ENCODE results near the gene ASS1. TPM values are rescaled to one million over a fixed set of nuclear protein-coding genes. Genes with fewer than 3 reads are reported as not detected.

ASS1 gene
- total RNA-seq, 2 donors from 2014 or later = 380 to 511 TPM

GRCh38 chr9:130484362-130485072 is 39.8 kb downstream of the ASS1 start:
- Histone ChIP-seq H3K27me3 (no peaks in the 10 kb centered on the region), H3K4me1 (no peaks in the 10 kb centered on the region), H3K27ac (no peak overlapping the region), H3K4me3 (no peak overlapping the region), H3K9ac (ENCODE audit: low read depth in 2 of 2, low read length in 2 of 2) (no peak overlapping the region), H3K9me3 (no peaks in the 10 kb centered on the region), H3K36me3 (no peaks in the 10 kb centered on the region)
- no peak for DNase-seq
- TF ChIP-seq CTCF (IDR thresholded peaks at IDR 0.05) = no peak
- intact Hi-C loops (cut with DNase I) = no loop called here

DNA sequence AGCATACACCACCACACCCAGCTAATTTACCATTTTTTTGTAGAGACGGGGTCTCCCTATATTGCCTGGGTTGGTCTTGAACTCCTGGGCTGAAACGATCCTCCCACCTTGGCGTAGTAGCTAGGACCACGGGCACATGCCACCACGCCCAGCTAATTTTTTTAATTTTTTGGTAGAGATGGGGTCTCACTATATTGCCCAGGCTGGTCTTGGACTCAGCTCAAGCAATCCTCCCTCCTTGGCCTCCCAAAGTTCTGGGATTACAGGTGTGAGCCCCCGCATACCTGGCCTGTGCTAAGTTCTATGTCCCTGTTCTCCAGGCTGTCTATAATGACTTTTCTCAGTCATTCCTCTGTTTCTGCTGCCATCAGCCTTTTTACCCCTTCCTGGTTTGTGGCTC is 41.3 kb downstream of the ASS1 start:
- Histone ChIP-seq H3K36me3 (no peaks in the 10 kb centered on the region), H3K27ac (no peak overlapping the region), H3K4me1 (no peaks in the 10 kb centered on the region), H3K9ac (ENCODE audit: low read depth in 2 of 2, low read length in 2 of 2) (no peak overlapping the region), H3K4me3 (no peak overlapping the region), H3K9me3 (no peaks in the 10 kb centered on the region), H3K27me3 (no peaks in the 10 kb centered on the region)
- intact Hi-C loops (cut with DNase I) = no loop called here
- no peak for TF ChIP-seq CTCF (IDR thresholded peaks at IDR 0.05)
- DNase-seq = no peak

GRCh38 chr9:130487500-130487899 is 42.7 kb downstream of the ASS1 start:
- Histone ChIP-seq H3K9me3 (no peaks in the 10 kb centered on the region), H3K4me3 (no peak overlapping the region), H3K27me3 (no peaks in the 10 kb centered on the region), H3K4me1 (no peaks in the 10 kb centered on the region), H3K36me3 (peaks cover 9% of the 10 kb centered on the region), H3K9ac (ENCODE audit: low read depth in 2 of 2, low read length in 2 of 2) (no peak overlapping the region), H3K27ac (no peak overlapping the region)
- DNase-seq = no peak
- no peak for TF ChIP-seq CTCF (IDR thresholded peaks at IDR 0.05)
- intact Hi-C loops (cut with DNase I) = no loop called here

DNA sequence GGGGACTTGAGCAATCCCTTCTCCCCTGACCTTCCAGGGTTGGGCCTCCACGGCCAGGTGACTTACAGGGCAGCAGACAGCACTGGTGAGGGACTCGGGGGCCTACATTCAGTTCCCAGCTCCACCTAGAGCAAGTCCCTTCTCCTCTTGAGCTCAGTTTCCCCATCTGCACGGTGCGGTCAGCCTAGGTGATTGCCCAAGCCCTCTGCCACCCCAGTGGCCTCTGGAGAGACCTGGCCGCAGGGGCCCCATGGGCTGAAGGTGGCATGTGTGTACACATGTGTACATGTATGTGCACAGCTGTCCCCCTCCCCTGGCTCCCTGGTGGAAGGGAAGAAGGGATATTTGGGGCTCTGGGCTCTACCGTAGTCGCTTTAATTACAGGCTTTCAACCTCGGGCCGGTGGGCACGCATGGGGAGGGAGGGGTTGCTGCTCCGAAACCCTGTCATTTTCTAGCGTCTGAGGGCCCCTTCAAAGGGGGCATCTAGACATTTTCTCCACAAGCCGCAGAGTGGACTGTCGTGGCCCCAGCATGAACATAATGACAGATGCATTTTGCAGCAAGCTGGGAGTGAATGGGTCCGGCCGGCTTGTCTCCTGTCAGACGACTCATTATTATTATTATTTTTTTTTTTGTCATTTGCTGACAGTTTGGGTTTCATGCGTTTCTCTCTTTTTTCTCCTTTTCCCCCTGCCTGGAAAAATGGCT is 44.0 kb downstream of the ASS1 start:
- no peak overlapping the region for H3K4me3 ChIP-seq
- no peaks in the 10 kb centered on the region for H3K4me1 ChIP-seq
- H3K9ac ChIP-seq (ENCODE audit: low read depth in 2 of 2, low read length in 2 of 2) = no peak overlapping the region
- intact Hi-C loops (cut with DNase I) = no loop called here
- peaks cover 19% of the 10 kb centered on the region for H3K36me3 ChIP-seq
- H3K9me3 ChIP-seq = no peaks in the 10 kb centered on the region
- H3K27ac ChIP-seq = no peak overlapping the region
- no peak for TF ChIP-seq CTCF (IDR thresholded peaks at IDR 0.05)
- H3K27me3 ChIP-seq = no peaks in the 10 kb centered on the region
- no peak for DNase-seq

- TF ChIP-seq CTCF (IDR thresholded peaks at IDR 0.05) = no peak
- Histone ChIP-seq H3K4me3 (no peak overlapping the region), H3K27me3 (no peaks in the 10 kb centered on the region), H3K4me1 (no peaks in the 10 kb centered on the region), H3K9ac (ENCODE audit: low read depth in 2 of 2, low read length in 2 of 2) (no peak overlapping the region), H3K27ac (no peak overlapping the region), H3K36me3 (peaks cover 19% of the 10 kb centered on the region), H3K9me3 (no peaks in the 10 kb centered on the region)
- intact Hi-C loops (cut with DNase I) = no loop called here
- no peak for DNase-seq
These were observed 46.2 kb downstream of the ASS1 start for GRCh38 chr9:130490981-130491380.

All from colonic mucosa (tissue), 4 donors.